Ishikawa (cell line): ENCODE results near the gene RPS15A.

Experiments used
- CREB1 ChIP-seq: IDR thresholded peaks from 2 replicates; pipeline ENCODE4 v1.6.1; 2012; ENCODE audit warnings: low read depth
- EGR1 ChIP-seq: IDR thresholded peaks from 2 replicates; pipeline ENCODE4 v1.6.1; 2012
- EP300 ChIP-seq: IDR thresholded peaks from 2 replicates; pipeline ENCODE4 v1.6.1; 2012; ENCODE audit warnings: borderline replicate concordance
- NFIC ChIP-seq: IDR thresholded peaks from 2 replicates; pipeline ENCODE4 v1.6.1; 2012
- RAD21 ChIP-seq: IDR thresholded peaks from 2 replicates; pipeline ENCODE4 v1.6.1; 2012; ENCODE audit warnings: low read depth
- TAF1 ChIP-seq: IDR thresholded peaks from 2 replicates; pipeline ENCODE4 v1.6.1; 2012; ENCODE audit warnings: low read depth, mild to moderate bottlenecking
- TCF12 ChIP-seq: IDR thresholded peaks from 2 replicates; pipeline ENCODE4 v1.6.1; 2012; ENCODE audit warnings: low read depth
- YY1 ChIP-seq: IDR thresholded peaks from 2 replicates; pipeline ENCODE4 v1.6.1; 2012; ENCODE audit warnings: low read depth
- ZBTB7A ChIP-seq: IDR thresholded peaks from 2 replicates; pipeline ENCODE4 v1.6.1; 2012; ENCODE audit warnings: low read depth
- TF ChIP-seq, protein P1 (sequence below): IDR thresholded peaks from 2 replicates; pipeline ENCODE4 v1.6.1; 2012
- TF ChIP-seq, protein P2 (sequence below): IDR thresholded peaks from 2 replicates; pipeline ENCODE4 v1.6.1; 2012; ENCODE audit warnings: low read depth, mild to moderate bottlenecking

DNA sequence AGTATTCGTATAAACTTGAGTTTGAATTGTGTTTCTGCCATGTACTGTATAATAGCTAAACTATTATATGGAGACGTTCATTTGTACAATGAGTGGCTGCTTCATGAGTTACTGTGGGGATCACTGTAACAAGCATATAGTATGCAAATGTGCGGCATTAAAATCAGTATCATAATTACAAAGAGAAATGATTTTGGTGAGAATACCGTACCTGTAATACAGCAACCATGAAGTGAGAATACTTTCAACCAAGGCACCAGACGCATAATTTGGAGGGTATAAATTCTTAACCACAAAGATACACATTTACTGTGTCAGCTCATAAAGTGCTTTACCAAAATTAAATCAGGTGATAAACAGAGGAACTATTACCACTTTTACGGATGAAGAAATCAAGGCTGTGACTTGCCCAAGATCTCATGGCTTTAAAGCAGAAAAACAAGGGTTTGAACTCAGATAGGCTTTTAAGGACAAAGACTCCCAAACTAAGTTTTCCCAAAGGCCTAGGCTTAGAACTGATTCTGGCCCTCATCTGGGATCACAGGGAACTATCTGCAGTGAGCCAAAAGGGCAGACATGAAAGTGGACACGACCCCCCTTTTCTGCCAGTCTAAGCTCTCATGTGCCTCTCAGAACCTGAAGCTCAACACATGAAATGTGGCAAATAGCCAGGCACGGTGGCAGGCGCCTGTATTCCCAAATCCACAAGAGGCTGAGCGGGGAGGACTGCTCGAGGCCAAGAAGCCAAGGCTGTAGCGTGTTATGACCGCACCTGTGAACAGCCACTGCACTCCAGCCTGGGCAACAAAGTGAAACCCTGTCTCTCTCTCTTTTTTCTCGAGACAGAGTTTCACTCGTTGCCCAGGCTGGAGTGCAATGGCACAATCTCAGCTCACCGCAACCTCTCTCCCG, 6.4 kb downstream of the RPS15A start:
- no peak for TF ChIP-seq RAD21
- TF ChIP-seq CREB1: no peak
- TF ChIP-seq EGR1: no peak
- TF ChIP-seq NFIC: no peak
- TF ChIP-seq, protein P1, sequence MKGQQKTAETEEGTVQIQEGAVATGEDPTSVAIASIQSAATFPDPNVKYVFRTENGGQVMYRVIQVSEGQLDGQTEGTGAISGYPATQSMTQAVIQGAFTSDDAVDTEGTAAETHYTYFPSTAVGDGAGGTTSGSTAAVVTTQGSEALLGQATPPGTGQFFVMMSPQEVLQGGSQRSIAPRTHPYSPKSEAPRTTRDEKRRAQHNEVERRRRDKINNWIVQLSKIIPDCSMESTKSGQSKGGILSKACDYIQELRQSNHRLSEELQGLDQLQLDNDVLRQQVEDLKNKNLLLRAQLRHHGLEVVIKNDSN: no peak
- TF ChIP-seq, protein P2, sequence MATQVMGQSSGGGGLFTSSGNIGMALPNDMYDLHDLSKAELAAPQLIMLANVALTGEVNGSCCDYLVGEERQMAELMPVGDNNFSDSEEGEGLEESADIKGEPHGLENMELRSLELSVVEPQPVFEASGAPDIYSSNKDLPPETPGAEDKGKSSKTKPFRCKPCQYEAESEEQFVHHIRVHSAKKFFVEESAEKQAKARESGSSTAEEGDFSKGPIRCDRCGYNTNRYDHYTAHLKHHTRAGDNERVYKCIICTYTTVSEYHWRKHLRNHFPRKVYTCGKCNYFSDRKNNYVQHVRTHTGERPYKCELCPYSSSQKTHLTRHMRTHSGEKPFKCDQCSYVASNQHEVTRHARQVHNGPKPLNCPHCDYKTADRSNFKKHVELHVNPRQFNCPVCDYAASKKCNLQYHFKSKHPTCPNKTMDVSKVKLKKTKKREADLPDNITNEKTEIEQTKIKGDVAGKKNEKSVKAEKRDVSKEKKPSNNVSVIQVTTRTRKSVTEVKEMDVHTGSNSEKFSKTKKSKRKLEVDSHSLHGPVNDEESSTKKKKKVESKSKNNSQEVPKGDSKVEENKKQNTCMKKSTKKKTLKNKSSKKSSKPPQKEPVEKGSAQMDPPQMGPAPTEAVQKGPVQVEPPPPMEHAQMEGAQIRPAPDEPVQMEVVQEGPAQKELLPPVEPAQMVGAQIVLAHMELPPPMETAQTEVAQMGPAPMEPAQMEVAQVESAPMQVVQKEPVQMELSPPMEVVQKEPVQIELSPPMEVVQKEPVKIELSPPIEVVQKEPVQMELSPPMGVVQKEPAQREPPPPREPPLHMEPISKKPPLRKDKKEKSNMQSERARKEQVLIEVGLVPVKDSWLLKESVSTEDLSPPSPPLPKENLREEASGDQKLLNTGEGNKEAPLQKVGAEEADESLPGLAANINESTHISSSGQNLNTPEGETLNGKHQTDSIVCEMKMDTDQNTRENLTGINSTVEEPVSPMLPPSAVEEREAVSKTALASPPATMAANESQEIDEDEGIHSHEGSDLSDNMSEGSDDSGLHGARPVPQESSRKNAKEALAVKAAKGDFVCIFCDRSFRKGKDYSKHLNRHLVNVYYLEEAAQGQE: no peak
- no peak for TF ChIP-seq TAF1
- no peak for TF ChIP-seq EP300
- no peak for TF ChIP-seq TCF12
- no peak for TF ChIP-seq YY1
- TF ChIP-seq ZBTB7A: no peak
